Spleen (tissue), 7 donors: ENCODE results near the gene SSBP2.

Experiments
- POLR2A ChIP-seq, 3 donors: fragments of 450-650 bp; IDR thresholded peaks; one replicate each; pipeline ENCODE4 v1.5.1; 2017; ENCODE audit warnings: antibody characterized with exemption in 3 of 3, mild to moderate bottlenecking in 1 of 3
- POLR2AphosphoS5 ChIP-seq, 3 donors: sonication (generic); formaldehyde crosslinking; IDR thresholded peaks; one replicate each; pipeline ENCODE4 v1.5.1; 2017; ENCODE audit warnings: antibody characterized with exemption in 3 of 3
- TF ChIP-seq, protein P1 (sequence below), 11 experiments: fragments of 200-600 bp in 7 of 11; fragments of 450-650 bp in 4 of 11; sonication (generic) in 4 of 11; IDR thresholded peaks in 8 of 11; conservative IDR thresholded peaks in 3 of 11; 1 replicate in 7 of 11; 2 replicates in 4 of 11; pipeline versions ENCODE4 v1.4.0 to v1.8.0; 2016 to 2021; ENCODE audit warnings: antibody characterized with exemption in 11 of 11, inconsistent platforms in 4 of 11, mild to moderate bottlenecking in 1 of 11
- donor health status: DM: no; HTN: no; CAD: no; lungs with moderate emphysema.
- donor health status: DM: no; HTN: no; CAD: no.
- donor health status: DM: no; HTN: no; CAD: no.

DNA sequence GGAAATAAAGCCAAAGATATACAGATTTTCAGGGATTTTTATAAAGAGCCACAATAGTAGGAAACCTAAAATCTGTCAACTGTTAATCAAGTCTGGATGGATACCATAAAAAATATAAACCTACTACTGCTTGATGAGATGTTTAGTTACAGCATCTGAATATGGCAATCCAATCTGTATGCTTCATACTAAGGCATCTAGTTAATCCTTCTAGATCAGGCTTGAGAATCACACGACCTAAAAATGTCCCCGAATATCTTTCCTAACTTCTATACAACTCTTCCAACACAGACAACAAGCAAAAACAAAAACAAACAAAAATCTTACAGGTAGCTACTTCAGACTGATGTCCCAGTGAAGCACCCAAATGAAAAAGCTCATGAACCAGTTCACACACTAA is 29.8 kb downstream of the SSBP2 start:
- no peak for TF ChIP-seq POLR2A (IDR thresholded peaks at IDR 0.05)
- TF ChIP-seq POLR2AphosphoS5 (IDR thresholded peaks at IDR 0.05): no peak
- TF ChIP-seq, protein P1, sequence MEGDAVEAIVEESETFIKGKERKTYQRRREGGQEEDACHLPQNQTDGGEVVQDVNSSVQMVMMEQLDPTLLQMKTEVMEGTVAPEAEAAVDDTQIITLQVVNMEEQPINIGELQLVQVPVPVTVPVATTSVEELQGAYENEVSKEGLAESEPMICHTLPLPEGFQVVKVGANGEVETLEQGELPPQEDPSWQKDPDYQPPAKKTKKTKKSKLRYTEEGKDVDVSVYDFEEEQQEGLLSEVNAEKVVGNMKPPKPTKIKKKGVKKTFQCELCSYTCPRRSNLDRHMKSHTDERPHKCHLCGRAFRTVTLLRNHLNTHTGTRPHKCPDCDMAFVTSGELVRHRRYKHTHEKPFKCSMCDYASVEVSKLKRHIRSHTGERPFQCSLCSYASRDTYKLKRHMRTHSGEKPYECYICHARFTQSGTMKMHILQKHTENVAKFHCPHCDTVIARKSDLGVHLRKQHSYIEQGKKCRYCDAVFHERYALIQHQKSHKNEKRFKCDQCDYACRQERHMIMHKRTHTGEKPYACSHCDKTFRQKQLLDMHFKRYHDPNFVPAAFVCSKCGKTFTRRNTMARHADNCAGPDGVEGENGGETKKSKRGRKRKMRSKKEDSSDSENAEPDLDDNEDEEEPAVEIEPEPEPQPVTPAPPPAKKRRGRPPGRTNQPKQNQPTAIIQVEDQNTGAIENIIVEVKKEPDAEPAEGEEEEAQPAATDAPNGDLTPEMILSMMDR (IDR thresholded peaks at IDR 0.05 in 8 of 11, conservative IDR thresholded peaks at IDR 0.05 in 3 of 11): no peak
